ENCODE data around the gene CHRDL2. TPM values are rescaled to one million over a fixed set of nuclear protein-coding genes. Genes with fewer than 3 reads are reported as not detected.

Gene CHRDL2
- total RNA-seq, 3 donors from 2014 or later (not counting 1 experiment from before 2014, with no cell fraction given), result not detected

GRCh38 chr11:74673693-74674360, 57.4 kb downstream of the CHRDL2 start:
- intact Hi-C loops (cut with micrococcal nuclease), result no loop called here
- no peaks in the 10 kb centered on the region for H3K27me3 ChIP-seq (ENCODE audit: control insufficient read depth, insufficient read depth, low read length)
- Mint-ChIP-seq H3K27ac (no peak overlapping the region), H3K4me1 (no peaks in the 10 kb centered on the region), H3K4me3 (no peak overlapping the region), H3K27me3 (ENCODE audit: low read depth in 2 of 2) (no peaks in the 10 kb centered on the region), H3K9me3 (no peaks in the 10 kb centered on the region), H3K36me3 (no peaks in the 10 kb centered on the region)
- H3K36me3 ChIP-seq (ENCODE audit: control insufficient read depth, insufficient read depth, low read length), result no peaks in the 10 kb centered on the region
- no peak for TF ChIP-seq CTCF (IDR thresholded peaks at IDR 0.05)
- no peaks in the 10 kb centered on the region for H3K4me1 ChIP-seq (ENCODE audit: control insufficient read depth, insufficient read depth, low read length)
- no peak overlapping the region for H3K4me3 ChIP-seq (ENCODE audit: low read length)
- ATAC-seq (no peak), DNase-seq (no peak)
- H3K27ac ChIP-seq (ENCODE audit: low read length), result no peak overlapping the region
- 94% methylated on average over 6 of the region's 7 CpGs for WGBS (ENCODE audit: insufficient coverage)
- H3K9me3 ChIP-seq (ENCODE audit: control insufficient read depth, insufficient read depth, low read length), result no peaks in the 10 kb centered on the region

- DNase-seq (no peak), ATAC-seq (no peak)
- no peak for TF ChIP-seq CTCF (IDR thresholded peaks at IDR 0.05)
- H3K4me1 Mint-ChIP-seq, result no peaks in the 10 kb centered on the region
- H3K4me1 ChIP-seq (ENCODE audit: control insufficient read depth, insufficient read depth, low read length), result no peaks in the 10 kb centered on the region
- H3K27ac ChIP-seq (ENCODE audit: low read length), result no peak overlapping the region
- H3K9me3 ChIP-seq (ENCODE audit: control insufficient read depth, insufficient read depth, low read length), result no peaks in the 10 kb centered on the region
- H3K9me3 Mint-ChIP-seq, result no peaks in the 10 kb centered on the region
- no peaks in the 10 kb centered on the region for H3K27me3 ChIP-seq (ENCODE audit: control insufficient read depth, insufficient read depth, low read length)
- H3K27me3 Mint-ChIP-seq (ENCODE audit: low read depth in 2 of 2), result no peaks in the 10 kb centered on the region
- intact Hi-C loops (cut with micrococcal nuclease), result no loop called here
- no peak overlapping the region for H3K4me3 Mint-ChIP-seq
- no peaks in the 10 kb centered on the region for H3K36me3 ChIP-seq (ENCODE audit: control insufficient read depth, insufficient read depth, low read length)
- no peak overlapping the region for H3K4me3 ChIP-seq (ENCODE audit: low read length)
- no peak overlapping the region for H3K27ac Mint-ChIP-seq
- 95% methylated on average over 12 of the region's 12 CpGs for WGBS (ENCODE audit: insufficient coverage)
- no peaks in the 10 kb centered on the region for H3K36me3 Mint-ChIP-seq
Observed at GRCh38 chr11:74672956-74673692, 58.1 kb downstream of the CHRDL2 start.

GRCh38 chr11:74672332-74672955, 58.8 kb downstream of the CHRDL2 start:
- DNase-seq, result no peak
- 85% methylated on average over 4 of the region's 4 CpGs for WGBS (ENCODE audit: insufficient coverage)

More at GRCh38 chr11:74672332-74672955, 58.8 kb downstream of the CHRDL2 start:
- Mint-ChIP-seq H3K4me3 (no peak overlapping the region), H3K4me1 (no peaks in the 10 kb centered on the region), H3K27me3 (ENCODE audit: low read depth in 2 of 2) (no peaks in the 10 kb centered on the region), H3K36me3 (no peaks in the 10 kb centered on the region), H3K9me3 (no peaks in the 10 kb centered on the region), H3K27ac (no peak overlapping the region)
- H3K9me3 ChIP-seq (ENCODE audit: control insufficient read depth, insufficient read depth, low read length), result no peaks in the 10 kb centered on the region
- no peak for TF ChIP-seq CTCF (IDR thresholded peaks at IDR 0.05)
- H3K27me3 ChIP-seq (ENCODE audit: control insufficient read depth, insufficient read depth, low read length), result no peaks in the 10 kb centered on the region
- H3K27ac ChIP-seq (ENCODE audit: low read length), result no peak overlapping the region
- intact Hi-C loops (cut with micrococcal nuclease), result no loop called here
- ATAC-seq, result no peak
- no peak overlapping the region for H3K4me3 ChIP-seq (ENCODE audit: low read length)
- H3K36me3 ChIP-seq (ENCODE audit: control insufficient read depth, insufficient read depth, low read length), result no peaks in the 10 kb centered on the region
- H3K4me1 ChIP-seq (ENCODE audit: control insufficient read depth, insufficient read depth, low read length), result no peaks in the 10 kb centered on the region

All from natural killer cell (primary cell).